ENCODE data around the gene CFAP57.

Gene CFAP57

GRCh38 chr1:43255438-43256210 is 83.5 kb downstream of the CFAP57 start:
- Histone ChIP-seq H3K79me2 (ENCODE audit: insufficient read depth, low read length) (no peaks in the 10 kb centered on the region), H2AFZ (ENCODE audit: low read depth, low read length) (no peak overlapping the region), H3K4me1 (ENCODE audit: insufficient read depth, low read length) (no peaks in the 10 kb centered on the region), H3K9ac (ENCODE audit: low read depth, low read length) (no peak overlapping the region), H3K36me3 (ENCODE audit: insufficient read depth, low read length) (no peaks in the 10 kb centered on the region), H3K4me3 (ENCODE audit: low read depth in 1 of 2, low read length in 2 of 2) (no peak overlapping the region), H3K27me3 (ENCODE audit: insufficient read depth, low read length, poor library complexity) (no peaks in the 10 kb centered on the region), H3K9me3 (ENCODE audit: insufficient read depth, low read length, severe bottlenecking) (peaks cover 4% of the 10 kb centered on the region), H4K20me1 (ENCODE audit: insufficient read depth, low read length) (no peaks in the 10 kb centered on the region), H3K27ac (ENCODE audit: low read length) (no peak overlapping the region), H3K4me2 (ENCODE audit: insufficient read depth, low read length) (no peak overlapping the region)
- TF ChIP-seq EZH2 (IDR thresholded peaks at IDR 0.05; ENCODE audit: borderline replicate concordance, low read depth, low read length, severe bottlenecking) (no peak), CTCF (IDR thresholded peaks at IDR 0.05; ENCODE audit: borderline replicate concordance, extremely low read depth, low read length, poor library complexity, severe bottlenecking) (no peak)
- ATAC-seq (ENCODE audit: insufficient read depth, low read depth), result no peak
- no peak for DNase-seq

GRCh38 chr1:43256675-43257570 is 84.8 kb downstream of the CFAP57 start:
- Histone ChIP-seq H3K27ac (ENCODE audit: low read length) (no peak overlapping the region), H4K20me1 (ENCODE audit: insufficient read depth, low read length) (no peaks in the 10 kb centered on the region), H3K36me3 (ENCODE audit: insufficient read depth, low read length) (no peaks in the 10 kb centered on the region), H3K9ac (ENCODE audit: low read depth, low read length) (no peak overlapping the region), H3K27me3 (ENCODE audit: insufficient read depth, low read length, poor library complexity) (no peaks in the 10 kb centered on the region), H3K9me3 (ENCODE audit: insufficient read depth, low read length, severe bottlenecking) (peaks cover 4% of the 10 kb centered on the region), H3K4me2 (ENCODE audit: insufficient read depth, low read length) (no peak overlapping the region), H2AFZ (ENCODE audit: low read depth, low read length) (no peak overlapping the region), H3K4me3 (ENCODE audit: low read depth in 1 of 2, low read length in 2 of 2) (no peak overlapping the region), H3K79me2 (ENCODE audit: insufficient read depth, low read length) (no peaks in the 10 kb centered on the region), H3K4me1 (ENCODE audit: insufficient read depth, low read length) (no peaks in the 10 kb centered on the region)
- TF ChIP-seq CTCF (IDR thresholded peaks at IDR 0.05; ENCODE audit: borderline replicate concordance, extremely low read depth, low read length, poor library complexity, severe bottlenecking) (no peak), EZH2 (IDR thresholded peaks at IDR 0.05; ENCODE audit: borderline replicate concordance, low read depth, low read length, severe bottlenecking) (no peak)
- DNase-seq (no peak), ATAC-seq (ENCODE audit: insufficient read depth, low read depth) (no peak)

GRCh38 chr1:43258370-43258769 is 86.2 kb downstream of the CFAP57 start:
- DNase-seq (no peak), ATAC-seq (ENCODE audit: insufficient read depth, low read depth) (no peak)
- Histone ChIP-seq H2AFZ (ENCODE audit: low read depth, low read length) (no peak overlapping the region), H3K4me1 (ENCODE audit: insufficient read depth, low read length) (no peaks in the 10 kb centered on the region), H4K20me1 (ENCODE audit: insufficient read depth, low read length) (no peaks in the 10 kb centered on the region), H3K27me3 (ENCODE audit: insufficient read depth, low read length, poor library complexity) (no peaks in the 10 kb centered on the region), H3K9ac (ENCODE audit: low read depth, low read length) (no peak overlapping the region), H3K27ac (ENCODE audit: low read length) (no peak overlapping the region), H3K4me3 (ENCODE audit: low read depth in 1 of 2, low read length in 2 of 2) (no peak overlapping the region), H3K36me3 (ENCODE audit: insufficient read depth, low read length) (no peaks in the 10 kb centered on the region), H3K79me2 (ENCODE audit: insufficient read depth, low read length) (no peaks in the 10 kb centered on the region), H3K4me2 (ENCODE audit: insufficient read depth, low read length) (no peak overlapping the region), H3K9me3 (ENCODE audit: insufficient read depth, low read length, severe bottlenecking) (peaks cover 10% of the 10 kb centered on the region)
- TF ChIP-seq EZH2 (IDR thresholded peaks at IDR 0.05; ENCODE audit: borderline replicate concordance, low read depth, low read length, severe bottlenecking) (no peak), CTCF (IDR thresholded peaks at IDR 0.05; ENCODE audit: borderline replicate concordance, extremely low read depth, low read length, poor library complexity, severe bottlenecking) (no peak)
